HepG2 (cell line): ENCODE results near the gene CCNDBP1. TPM values are rescaled to one million over a fixed set of nuclear protein-coding genes. Genes with fewer than 3 reads are reported as not detected.

Experiments
- ATAC-seq: fragments of 200-7000 bp; cut with Tn5 transposase; 3 replicates; pipeline ENCODE4 v1.9.1; 2020; ENCODE audit warnings: mild to moderate bottlenecking, moderate library complexity
- BruUV-seq: library from RNA; stranded (reverse); fragments of 400-500 nt; replicated peaks from 2 replicates; lab custom pipeline; 2021; lab: Mats Ljungman, UMichigan
- CTCF ChIA-PET: fragments of 300-600 bp; formaldehyde crosslinking; extraction: SDS; loops from one replicate; lab custom pipeline; 2021; ENCODE audit warnings: low total read pairs, inconsistent platforms, low intra/inter-chr PET ratio; lab: Yijun Ruan, JAX
- POLR2A ChIA-PET: fragments of 350-600 bp; sonication (Branson Sonifier 250); formaldehyde crosslinking; loops from one replicate; lab custom pipeline; 2020; ENCODE audit warnings: antibody characterized with exemption, inconsistent platforms; lab: Yijun Ruan, JAX
- DNase-seq: peaks from one replicate; pipeline ENCODE4 v3.0.0-alpha.2; 2015; ENCODE audit warnings: low spot score
- FAIRE-seq: peaks from 3 replicates; lab custom pipeline; 2011; peaks lifted over from hg19 to GRCh38; lab: Jason Lieb, UNC
- H2AFZ ChIP-seq: one replicate; pipeline ENCODE4 v1.6.1; 2011; ENCODE audit warnings: low read length, inconsistent platforms
- H3K27ac ChIP-seq: fragments of 300-600 bp; 3 replicates; pipeline ENCODE4 v1.8.0; 2011; ENCODE audit warnings: mixed run types, mild to moderate bottlenecking, mixed read lengths, low read length, inconsistent platforms; ENCODE audit not compliant: insufficient read depth; ENCODE audit errors: extremely low read length
- H3K27me3 ChIP-seq, 2 experiments: fragments of 200-600 bp in 1 of 2; 2 replicates in 1 of 2; 3 replicates in 1 of 2; pipeline versions ENCODE4 v1.6.0 to v1.8.0; 2011; ENCODE audit warnings: low read length in 2 of 2, mild to moderate bottlenecking in 2 of 2, moderate library complexity in 2 of 2, inconsistent platforms in 1 of 2; ENCODE audit not compliant: insufficient read depth in 2 of 2, control insufficient read depth in 1 of 2
- H3K36me3 ChIP-seq, 2 experiments: fragments of 200-600 bp in 1 of 2; replicated peaks in 1 of 2; 2 replicates in 1 of 2; 3 replicates in 1 of 2; pipeline versions ENCODE4 v1.5.1 to v1.8.0; 2011; ENCODE audit warnings: low read length in 2 of 2, inconsistent platforms in 1 of 2; ENCODE audit not compliant: insufficient read depth in 2 of 2, control insufficient read depth in 1 of 2
- H3K4me1 ChIP-seq: 2 replicates; pipeline ENCODE4 v1.5.1; 2012; ENCODE audit warnings: low read length, inconsistent platforms; ENCODE audit not compliant: insufficient read depth
- H3K4me2 ChIP-seq: 2 replicates; pipeline ENCODE4 v1.6.0; 2011; ENCODE audit warnings: low read depth, low read length, inconsistent platforms
- H3K4me3 ChIP-seq, 3 experiments: fragments of 200-600 bp in 1 of 3; sonication (generic), shearing (Covaris generic) in 1 of 3; replicated peaks in 1 of 3; 2 replicates each; pipeline ENCODE4 v1.5.1; 2011 to 2016; ENCODE audit warnings: low read length in 3 of 3, inconsistent platforms in 2 of 3, low read depth in 2 of 3, mild to moderate bottlenecking in 2 of 3, control low read depth in 1 of 3, mixed read lengths in 1 of 3; ENCODE audit not compliant: insufficient read depth in 1 of 3
- H3K79me2 ChIP-seq: one replicate; pipeline ENCODE4 v1.6.1; 2011; ENCODE audit warnings: low read length, inconsistent platforms; ENCODE audit not compliant: insufficient read depth
- H3K9ac ChIP-seq: 2 replicates; pipeline ENCODE4 v1.6.0; 2011; ENCODE audit warnings: mild to moderate bottlenecking, low read depth, low read length, inconsistent platforms; ENCODE audit not compliant: insufficient read depth
- H3K9me3 ChIP-seq: 2 replicates; pipeline ENCODE4 v1.5.1; 2012; ENCODE audit warnings: mild to moderate bottlenecking, low read length
- H4K20me1 ChIP-seq: 2 replicates; pipeline ENCODE4 v1.6.0; 2011; ENCODE audit warnings: inconsistent platforms, mild to moderate bottlenecking, low read length, moderate library complexity; ENCODE audit not compliant: insufficient read depth
- AFF4 ChIP-seq: sonication (generic); formaldehyde crosslinking; IDR thresholded peaks from 2 replicates; pipeline ENCODE4 v1.4.0; 2020; ENCODE audit warnings: missing genetic modification reagents
- BRD4 ChIP-seq: sonication (generic); formaldehyde crosslinking; IDR thresholded peaks from 2 replicates; pipeline ENCODE4 v1.4.0; 2020; ENCODE audit warnings: missing genetic modification reagents
- CBX1 ChIP-seq: IDR thresholded peaks from one replicate; pipeline ENCODE4 v1.6.1; 2016; ENCODE audit warnings: antibody characterized with exemption, low read depth
- CERS6 ChIP-seq: sonication (generic); formaldehyde crosslinking; IDR thresholded peaks from 2 replicates; pipeline ENCODE4 v1.5.0; 2020; ENCODE audit warnings: missing genetic modification reagents
- FLYWCH1 ChIP-seq: sonication (generic); formaldehyde crosslinking; IDR thresholded peaks from 2 replicates; pipeline ENCODE4 v1.8.1; 2023; ENCODE audit warnings: mild to moderate bottlenecking, missing genetic modification reagents
- HDAC1 ChIP-seq: sonication (generic); formaldehyde crosslinking; IDR thresholded peaks from 2 replicates; pipeline ENCODE4 v1.5.1; 2020; ENCODE audit warnings: mild to moderate bottlenecking, missing genetic modification reagents
- KDM1A ChIP-seq: IDR thresholded peaks from 2 replicates; pipeline ENCODE4 v1.6.1; 2016; ENCODE audit warnings: missing compliant biosample characterization
- KDM4B ChIP-seq: sonication (generic); formaldehyde crosslinking; IDR thresholded peaks from 2 replicates; pipeline ENCODE4 v1.4.0; 2020; ENCODE audit warnings: missing genetic modification reagents
- KLF11 ChIP-seq: IDR thresholded peaks from 2 replicates; pipeline ENCODE4 v1.6.1; 2016; ENCODE audit warnings: missing compliant biosample characterization
- KLF6 ChIP-seq: IDR thresholded peaks from 2 replicates; pipeline ENCODE4 v1.8.0; 2016; ENCODE audit warnings: missing biosample characterization, missing genetic modification reagents
- KLF9 ChIP-seq: IDR thresholded peaks from 2 replicates; pipeline ENCODE4 v1.6.1; 2016; ENCODE audit warnings: low read depth
- MTA3 ChIP-seq: sonication (generic); formaldehyde crosslinking; IDR thresholded peaks from 2 replicates; pipeline ENCODE4 v1.4.0; 2020; ENCODE audit warnings: missing genetic modification reagents
- MXD1 ChIP-seq: sonication (generic); formaldehyde crosslinking; IDR thresholded peaks from 2 replicates; pipeline ENCODE4 v1.4.0; 2020; ENCODE audit warnings: mild to moderate bottlenecking, missing genetic modification reagents
- NBN ChIP-seq: fragments of 450-650 bp; conservative IDR thresholded peaks from 2 replicates; pipeline ENCODE4 v1.6.1; 2017
- NCOR1 ChIP-seq: fragments of 200-600 bp; sonication (generic); IDR thresholded peaks from 2 replicates; pipeline ENCODE4 v1.7.0; 2017; ENCODE audit warnings: antibody characterized with exemption, low read length, borderline replicate concordance
- ONECUT2 ChIP-seq: sonication (generic); formaldehyde crosslinking; IDR thresholded peaks from 2 replicates; pipeline ENCODE4 v1.4.0; 2020; ENCODE audit warnings: missing genetic modification reagents
- SOX6 ChIP-seq, 2 experiments: fragments of 450-650 bp in 1 of 2; sonication (generic) in 1 of 2; formaldehyde crosslinking in 1 of 2; IDR thresholded peaks; 2 replicates each; pipeline versions ENCODE4 v1.4.0 to v1.6.1; 2017 to 2020; ENCODE audit warnings: antibody characterized with exemption in 1 of 2, mild to moderate bottlenecking in 1 of 2, missing genetic modification reagents in 1 of 2
- SSRP1 ChIP-seq: IDR thresholded peaks from 2 replicates; pipeline ENCODE4 v1.6.1; 2016; ENCODE audit warnings: control low read depth
- ZNF138 ChIP-seq: sonication (generic); formaldehyde crosslinking; IDR thresholded peaks from 2 replicates; pipeline ENCODE4 v1.5.0; 2020; ENCODE audit warnings: mild to moderate bottlenecking, low read depth, missing genetic modification reagents
- ZNF143 ChIP-seq: sonication (generic); formaldehyde crosslinking; IDR thresholded peaks from 2 replicates; pipeline ENCODE4 v1.4.0; 2020; ENCODE audit warnings: missing genetic modification reagents
- ZNF33A ChIP-seq: sonication (generic); formaldehyde crosslinking; IDR thresholded peaks from 2 replicates; pipeline ENCODE4 v1.5.1; 2020; ENCODE audit warnings: missing genetic modification reagents, mild to moderate bottlenecking, moderate library complexity, borderline replicate concordance
- ZNF576 ChIP-seq: sonication (generic); formaldehyde crosslinking; IDR thresholded peaks from 2 replicates; pipeline ENCODE4 v1.4.0; 2020; ENCODE audit warnings: mild to moderate bottlenecking, missing genetic modification reagents
- WGBS: methylation state at CpG from one replicate; pipeline ENCODE4 v1.1.6; 2017; ENCODE audit warnings: low lambda C conversion rate; 5-methylcytosine and 5-hydroxymethylcytosine counted together
- in situ Hi-C: cut with HindIII; loops from 2 replicates; pipeline ENCODE4 v1.10.0; 2017; ENCODE audit warnings: low pct_unique_long_range_greater_than_20kb; ENCODE audit not compliant: extremely low pct_ligation_motif_present
- intact Hi-C: fragments of 100-400 bp; cut with micrococcal nuclease; formaldehyde crosslinking; loops from one replicate; pipeline ENCODE4 v1.10.0; 2022; ENCODE audit not compliant: unreplicated experiment
- polyA plus RNA-seq, 8 experiments: library from polyadenylated mRNA; depleted of rRNA in 3 of 8; stranded (reverse) in 7 of 8; unstranded in 1 of 8; fragments of >200 nt; fragmentation: Illumina TruSeq in 4 of 8; extraction: Trizol in 4 of 8; gene quantifications; 2 replicates each; pipeline versions ENCODE4 v1.2.1 to v1.2.3, GENCODE V29; 2011 to 2016; ENCODE audit warnings: low read depth in 4 of 8, missing spikeins in 1 of 8, mixed read lengths in 1 of 8; ENCODE audit not compliant: insufficient read depth in 1 of 8
- total RNA-seq, 5 experiments: library from RNA; depleted of rRNA; stranded (reverse); fragments of >200 nt; fragmentation: Illumina TruSeq; extraction: Trizol; gene quantifications; 2 replicates each; pipeline ENCODE4 v1.2.3, GENCODE V29; 2016; ENCODE audit warnings: low read depth in 1 of 5

The CCNDBP1 gene
- total and polyA plus RNA-seq, 2 of the 13 experiments (the other 11 are each of a cell fraction or from before 2014, with no cell fraction given) = 24.8 to 42.3 TPM

GRCh38 chr15:43229977-43230376, 44.8 kb downstream of the CCNDBP1 start (continued):
- TF ChIP-seq ZNF576 (CRISPR knock-in tag) (no peak), ONECUT2 (CRISPR knock-in tag) (no peak)

GRCh38 chr15:43230640-43231115, 45.5 kb downstream of the CCNDBP1 start:
- Histone ChIP-seq H3K27me3 (peaks cover 1 to 19% of the 10 kb centered on the region in 2 experiments; a peak in 3 of 5 replicates), H3K4me3 (no peak overlapping the region), H2AFZ (no peak overlapping the region), H3K4me2 (no peak overlapping the region), H3K9me3 (no peaks in the 10 kb centered on the region), H3K27ac (no peak overlapping the region), H4K20me1 (no peaks in the 10 kb centered on the region), H3K4me1 (peaks cover 8% of the 10 kb centered on the region; the same call in 1 of the 2 replicates), H3K79me2 (no peaks in the 10 kb centered on the region), H3K36me3 (no peaks in the 10 kb centered on the region), H3K9ac (no peak overlapping the region)
- ATAC-seq (no peak), FAIRE-seq (no peak), DNase-seq (no peak)
- WGBS = 36% methylated on average over 2 of the region's 2 CpGs
- POLR2A ChIA-PET = no interaction called here
- intact Hi-C loops (no loop called here), in situ Hi-C loops (loop anchor here (10.0 kb wide), 1 partner anchor 54 kb away; no protein-coding TSS in a partner anchor)
- TF ChIP-seq KLF6 (no peak), MTA3 (CRISPR knock-in tag) (no peak), KDM4B (CRISPR knock-in tag) (no peak), ZNF138 (CRISPR knock-in tag) (no peak), FLYWCH1 (CRISPR knock-in tag) (no peak), NCOR1 (no peak), BRD4 (CRISPR knock-in tag) (no peak), KDM1A (CRISPR knock-in tag) (no peak), AFF4 (CRISPR knock-in tag) (no peak), NBN (no peak), CERS6 (CRISPR knock-in tag) (no peak), KLF9 (CRISPR knock-in tag) (no peak), SSRP1 (CRISPR knock-in tag) (no peak), ZNF143 (CRISPR knock-in tag) (no peak), KLF11 (no peak), MXD1 (no peak), ZNF33A (CRISPR knock-in tag) (no peak), SOX6 (IDR thresholded peaks at IDR 0.05) (no peak), SOX6 (CRISPR knock-in tag; IDR thresholded peaks at IDR 0.05) (no peak), HDAC1 (CRISPR knock-in tag) (no peak), CBX1 (no peak)
- CTCF ChIA-PET = no interaction called here
- no TSS peak for BruUV-seq
